ENCODE data around the gene NCSTN.
A peak's percentile ranks its signal among the peaks of the same experiment; 100 is the strongest.

Gene NCSTN

GRCh38 chr1:160342953-160343869, at the start of gene NCSTN, which contains the start of gene COPA:
NCSTN (plus strand) TSS chr1:160343383; CDS start chr1:160343397, 14 bp downstream.
COPA (minus strand) TSS chr1:160343250; CDS start chr1:160343170, 80 bp downstream.
- peak; percentile 54 for DNase-seq

- no peak for DNase-seq
Observed at GRCh38 chr1:160296036-160296435, 47.1 kb upstream of the NCSTN start.

DNA sequence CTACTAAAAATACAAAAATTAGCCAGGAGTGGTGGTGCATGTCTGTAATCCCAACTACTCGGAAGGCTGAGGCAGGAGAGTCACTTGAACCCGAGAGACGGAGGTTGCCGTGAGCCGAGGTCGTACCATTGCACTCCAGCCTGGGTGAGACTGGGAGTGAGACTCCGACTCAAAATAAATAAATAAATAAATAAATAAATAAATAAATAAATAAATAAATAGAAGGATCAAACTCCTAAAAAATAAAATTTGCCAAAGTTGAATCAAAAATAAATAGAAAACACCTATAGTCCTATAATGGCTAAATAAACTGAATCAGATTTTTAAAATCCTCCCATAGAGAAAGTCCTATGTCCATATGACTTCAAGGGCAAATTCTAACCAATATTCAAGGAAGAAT, 43.0 kb upstream of the NCSTN start:
- no peak for DNase-seq

GRCh38 chr1:160307118-160307791, 35.9 kb upstream of the NCSTN start:
- no peak for DNase-seq

GRCh38 chr1:160308451-160309184, 34.6 kb upstream of the NCSTN start:
- DNase-seq: no peak

- no peak for DNase-seq
Observed at GRCh38 chr1:160309185-160309557, 34.0 kb upstream of the NCSTN start.

GRCh38 chr1:160309571-160309970, 33.6 kb upstream of the NCSTN start:
- no peak for DNase-seq

DNA sequence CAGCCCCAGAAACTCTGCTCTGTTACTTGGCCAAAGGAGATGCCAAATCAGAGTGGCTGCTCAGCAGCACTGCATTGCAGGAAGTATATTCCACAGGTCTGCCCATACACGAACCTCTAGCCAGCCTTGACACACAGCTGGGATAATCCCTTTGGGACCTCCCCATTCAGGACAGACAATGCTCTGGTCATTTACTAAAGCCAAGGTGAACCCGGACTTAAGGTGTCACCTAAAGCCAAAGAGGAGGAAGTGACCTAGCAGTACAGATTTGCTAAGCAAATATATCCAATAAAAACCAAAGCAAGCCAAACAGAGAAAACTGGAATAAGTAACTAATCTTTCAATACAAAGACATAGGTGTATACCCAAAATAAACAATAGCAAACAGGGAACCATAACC, 27.8 kb upstream of the NCSTN start:
- DNase-seq: no peak

- DNase-seq: no peak
Observed at GRCh38 chr1:160322831-160323230, 20.4 kb upstream of the NCSTN start.

DNA sequence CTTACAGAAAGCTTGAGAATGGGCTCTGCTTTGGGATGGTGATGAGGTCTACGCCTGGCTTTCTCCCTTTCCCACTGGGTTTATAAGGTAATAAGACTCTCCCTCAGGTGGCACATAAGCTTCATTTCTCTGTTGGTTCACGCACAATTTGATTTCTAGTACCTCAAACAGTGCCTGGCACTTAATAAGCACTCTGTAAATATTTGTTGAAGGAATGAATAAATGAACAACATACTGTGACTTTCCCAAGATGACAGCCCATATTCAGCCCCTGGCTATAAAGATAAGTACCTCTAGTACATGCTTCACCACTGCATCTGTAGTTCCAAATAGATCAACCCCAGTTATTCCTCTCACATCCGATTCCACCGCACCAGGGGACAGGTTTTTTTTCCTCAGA, 17.9 kb upstream of the NCSTN start:
- no peak for DNase-seq

DNA sequence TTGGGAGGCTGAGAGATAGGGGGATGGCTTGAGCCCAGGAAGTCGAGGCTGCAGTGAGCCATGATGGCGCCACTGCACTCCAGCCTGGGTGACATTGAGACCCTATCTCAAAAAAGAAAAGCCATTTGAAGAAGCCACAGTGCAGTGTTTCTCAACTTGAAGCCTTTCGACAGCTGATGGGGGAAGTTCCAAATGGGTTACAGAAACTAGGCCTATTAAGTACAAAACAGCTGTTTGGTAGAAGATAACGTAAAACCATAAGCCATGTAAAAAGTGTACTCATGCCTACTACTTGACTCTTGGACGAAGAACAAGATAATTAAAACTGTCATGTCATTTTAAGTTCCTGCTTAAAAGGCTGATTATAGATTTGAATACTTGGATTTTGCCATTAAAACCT, 16.8 kb upstream of the NCSTN start:
- DNase-seq: no peak

- no peak for DNase-seq
Observed at GRCh38 chr1:160328184-160328583, 15.0 kb upstream of the NCSTN start.

GRCh38 chr1:160330119-160330518, 13.1 kb upstream of the NCSTN start:
- DNase-seq: no peak

DNA sequence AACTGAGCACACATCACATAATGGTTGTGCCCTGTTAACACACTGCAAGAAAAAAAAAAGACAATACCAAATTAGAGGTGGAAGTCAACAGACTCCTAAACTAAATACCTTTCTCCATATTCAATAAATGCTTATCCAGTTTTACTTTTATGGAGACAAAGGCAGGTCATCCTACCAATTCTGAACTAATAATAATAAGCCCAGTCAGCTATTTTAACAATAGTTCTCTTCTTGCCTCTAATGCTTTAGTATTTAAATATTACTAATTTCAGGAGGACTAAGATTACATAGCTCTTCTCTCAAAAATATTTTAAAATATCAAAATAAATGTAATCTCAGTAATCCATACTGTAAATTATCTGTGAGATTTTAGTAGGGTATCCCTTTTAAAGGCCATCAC, 10.7 kb upstream of the NCSTN start:
- DNase-seq: no peak

- DNase-seq: no peak
Observed at GRCh38 chr1:160338580-160338979, 4.6 kb upstream of the NCSTN start.

DNA sequence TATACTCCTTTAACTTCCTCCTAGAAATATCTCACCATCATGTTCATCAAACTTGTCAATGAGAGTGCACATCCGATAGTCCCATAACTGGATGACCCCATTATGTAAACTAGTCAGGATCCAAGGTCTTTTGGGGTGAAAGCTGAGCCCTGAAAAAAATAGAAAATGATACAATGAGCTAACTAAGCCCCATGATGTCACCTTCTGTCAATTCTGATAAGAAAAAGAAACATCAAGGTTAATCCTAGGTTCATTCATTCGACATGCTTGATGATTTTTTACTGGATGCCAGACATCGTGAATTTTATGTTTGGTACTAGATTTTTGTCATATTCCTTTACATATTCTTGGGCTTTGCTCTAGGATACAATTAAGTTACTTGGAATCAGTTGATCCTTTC, 3.0 kb upstream of the NCSTN start:
- DNase-seq: no peak

DNA sequence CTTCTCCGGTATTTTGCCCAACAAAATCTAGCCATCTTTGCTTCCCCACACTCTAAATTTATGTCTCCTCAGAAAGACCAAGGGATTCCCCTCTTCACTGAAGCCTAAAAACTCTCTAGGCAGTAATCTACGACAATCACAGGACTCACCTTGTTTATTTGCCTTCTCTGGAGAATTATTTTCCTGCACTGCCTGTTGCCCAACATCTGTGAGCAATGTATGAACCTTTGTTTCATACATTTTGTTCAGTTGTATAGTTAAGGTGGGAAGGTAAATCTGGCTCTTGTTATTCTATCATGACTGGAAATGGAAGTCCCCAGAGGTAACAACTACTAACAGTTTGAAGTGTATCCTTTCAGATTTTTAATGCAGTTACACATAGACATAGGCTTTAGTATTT, 2.3 kb upstream of the NCSTN start:
- no peak for DNase-seq

DNA sequence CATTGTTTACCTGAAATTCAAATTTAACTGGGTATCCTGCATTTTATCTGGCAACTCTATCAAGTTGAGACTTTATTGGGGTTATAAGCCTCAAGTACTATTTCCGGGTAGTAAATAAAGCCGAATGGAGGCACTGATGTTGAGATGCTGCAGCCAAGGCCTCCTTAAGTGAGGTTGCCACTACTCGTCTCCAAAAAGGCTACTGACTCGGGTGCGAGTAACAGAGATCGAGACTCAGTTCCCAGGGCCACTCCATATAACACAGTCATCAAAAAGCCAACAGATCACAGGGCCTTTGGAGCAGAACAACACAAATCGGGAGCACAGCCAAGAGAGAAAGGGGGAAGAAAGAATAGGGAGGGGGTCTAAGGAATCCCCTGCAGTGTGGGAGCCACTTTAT, 657 bp upstream of the NCSTN start:
- no peak for DNase-seq

DNA sequence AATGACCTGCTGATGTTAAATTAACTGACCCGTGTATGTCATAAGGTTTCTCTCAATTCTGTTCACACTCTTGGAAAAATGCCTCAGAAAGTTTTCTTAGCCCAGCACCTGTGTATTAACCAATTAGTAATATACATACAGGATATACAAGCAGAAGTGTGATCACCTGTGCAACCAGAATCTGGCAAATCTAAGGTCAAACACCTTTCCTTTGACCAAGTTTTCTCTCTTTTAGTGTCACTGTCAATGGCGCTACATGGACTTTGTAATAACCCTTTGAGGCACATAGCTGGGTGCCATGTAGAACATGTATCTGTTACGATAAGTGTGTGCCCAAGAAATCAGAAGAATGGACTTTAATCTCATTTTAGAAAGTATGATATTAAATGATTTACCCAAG, 1.1 kb downstream of the NCSTN start:
- DNase-seq: no peak

- DNase-seq: no peak
Observed at GRCh38 chr1:160344936-160345335, 1.8 kb downstream of the NCSTN start.

GRCh38 chr1:160346463-160346862, 3.3 kb downstream of the NCSTN start:
- DNase-seq: no peak

DNA sequence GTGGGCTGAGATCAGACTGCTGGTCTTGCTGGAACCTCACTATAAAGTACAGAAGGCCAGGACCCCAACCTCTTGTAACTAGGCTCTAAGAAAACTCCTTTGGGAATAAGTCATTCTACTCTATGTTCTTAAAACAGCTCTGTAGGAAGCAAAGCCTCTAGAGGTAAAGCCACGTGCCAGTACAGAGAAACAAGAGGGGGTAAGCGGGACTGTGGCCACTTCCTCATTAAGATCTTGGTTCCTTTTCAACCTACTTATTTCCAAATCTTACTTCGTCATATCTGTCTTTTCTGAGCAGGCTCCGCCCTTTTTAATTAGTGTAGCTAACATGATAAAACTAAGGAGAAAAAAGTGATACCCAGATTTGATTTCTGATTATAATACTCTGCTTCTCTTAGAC, 3.8 kb downstream of the NCSTN start:
- no peak for DNase-seq

- DNase-seq: no peak
Observed at GRCh38 chr1:160351629-160352028, 8.4 kb downstream of the NCSTN start.

GRCh38 chr1:160352555-160352954, 9.4 kb downstream of the NCSTN start:
- DNase-seq: no peak
